Keratinocyte (primary cell): ENCODE data around the gene PRKD2. TPM values are rescaled to one million over a fixed set of nuclear protein-coding genes. Genes with fewer than 3 reads are reported as not detected.

Experiments
- DNase-seq: peaks from one replicate; pipeline ENCODE4 v3.0.0-alpha.2; 2011; ENCODE audit warnings: low read depth, missing footprints, low spot score
- FAIRE-seq: peaks from 2 replicates; lab custom pipeline; 2011; peaks lifted over from hg19 to GRCh38; lab: Jason Lieb, UNC
- H2AFZ ChIP-seq: 2 replicates; pipeline ENCODE4 v1.6.0; 2012; ENCODE audit warnings: low read length, control low read depth, inconsistent platforms; ENCODE audit not compliant: control insufficient read depth
- H3K27ac ChIP-seq: 2 replicates; pipeline ENCODE4 v1.5.1; 2011; ENCODE audit warnings: low read length; ENCODE audit not compliant: control insufficient read depth, insufficient read depth
- H3K27me3 ChIP-seq: 3 replicates; pipeline ENCODE4 v1.6.0; 2011; ENCODE audit warnings: low read length; ENCODE audit not compliant: control insufficient read depth, insufficient read depth; ENCODE audit errors: extremely low read depth
- H3K36me3 ChIP-seq, 2 experiments: 2 replicates in 1 of 2; 3 replicates in 1 of 2; pipeline ENCODE4 v1.5.1; 2011; ENCODE audit warnings: low read length in 2 of 2, mild to moderate bottlenecking in 1 of 2; ENCODE audit not compliant: control insufficient read depth in 2 of 2, insufficient read depth in 2 of 2; ENCODE audit errors: extremely low read depth in 1 of 2
- H3K4me1 ChIP-seq: 3 replicates; pipeline ENCODE4 v1.5.1; 2011; ENCODE audit warnings: low read length; ENCODE audit not compliant: control insufficient read depth, insufficient read depth; ENCODE audit errors: extremely low read depth
- H3K4me2 ChIP-seq: 3 replicates; pipeline ENCODE4 v1.6.0; 2011; ENCODE audit warnings: low read depth, low read length; ENCODE audit not compliant: control insufficient read depth, insufficient read depth; ENCODE audit errors: extremely low read depth
- H3K4me3 ChIP-seq, 3 experiments: fragments of 200-600 bp in 1 of 3; sonication (generic) in 1 of 3; 2 replicates in 2 of 3; 3 replicates in 1 of 3; pipeline ENCODE4 v1.5.1; 2011 to 2016; ENCODE audit warnings: low read length in 3 of 3, mild to moderate bottlenecking in 3 of 3, control low read depth in 2 of 3, inconsistent platforms in 1 of 3, low read depth in 1 of 3, mixed read lengths in 1 of 3, mixed run types in 1 of 3, moderate library complexity in 1 of 3; ENCODE audit not compliant: control insufficient read depth in 2 of 3, insufficient read depth in 2 of 3; ENCODE audit errors: extremely low read depth in 1 of 3
- H3K79me2 ChIP-seq: 2 replicates; pipeline ENCODE4 v1.6.0; 2012; ENCODE audit warnings: low read length; ENCODE audit not compliant: control insufficient read depth, insufficient read depth
- H3K9ac ChIP-seq: 3 replicates; pipeline ENCODE4 v1.6.0; 2011; ENCODE audit warnings: low read length; ENCODE audit not compliant: control insufficient read depth, insufficient read depth; ENCODE audit errors: extremely low read depth
- H3K9me1 ChIP-seq: 3 replicates; pipeline ENCODE4 v1.6.0; 2011; ENCODE audit warnings: low read length; ENCODE audit not compliant: control insufficient read depth, insufficient read depth; ENCODE audit errors: extremely low read depth
- H3K9me3 ChIP-seq: 2 replicates; pipeline ENCODE4 v1.5.1; 2012; ENCODE audit warnings: low read depth, low read length; ENCODE audit not compliant: control insufficient read depth
- H4K20me1 ChIP-seq: 3 replicates; pipeline ENCODE4 v1.6.0; 2011; ENCODE audit warnings: low read length; ENCODE audit not compliant: control insufficient read depth, insufficient read depth; ENCODE audit errors: extremely low read depth
- EZH2 ChIP-seq: IDR thresholded peaks from one replicate; pipeline ENCODE4 v1.6.1; 2012; ENCODE audit warnings: inconsistent platforms, mild to moderate bottlenecking, low read length, moderate library complexity
- dilution Hi-C: fragments of 300-500 bp; cut with MboI; formaldehyde crosslinking; loops from one replicate; pipeline ENCODE4 v1.7.0; 2020; ENCODE audit warnings: low sequenced_read_pairs; ENCODE audit not compliant: extremely low pct_ligation_motif_present
- polyA plus RNA-seq, 5 experiments: library from polyadenylated mRNA; depleted of rRNA in 3 of 5; stranded (reverse) in 3 of 5; stranded (forward) in 1 of 5; unstranded in 1 of 5; fragments of >200 nt; gene quantifications; 1 replicate in 1 of 5; 2 replicates in 3 of 5; 3 replicates in 1 of 5; pipeline versions ENCODE4 v1.2.1 to v1.2.3, GENCODE V29; 2011 to 2012; ENCODE audit warnings: missing spikeins in 2 of 5, low read depth in 1 of 5, low replicate concordance in 1 of 5
- TF ChIP-seq, protein P1 (sequence below), 3 experiments: IDR thresholded peaks in 1 of 3; conservative IDR thresholded peaks in 1 of 3; optimal IDR thresholded peaks in 1 of 3; 2 replicates in 2 of 3; 3 replicates in 1 of 3; pipeline versions ENCODE3 to v1.5.1; 2011; ENCODE audit warnings: low read length in 3 of 3, mild to moderate bottlenecking in 3 of 3, moderate library complexity in 2 of 3, control low read depth in 1 of 3, inconsistent platforms in 1 of 3; ENCODE audit not compliant: insufficient read depth in 2 of 3; ENCODE audit errors: extremely low read depth in 1 of 3

PRKD2 gene
- polyA plus RNA-seq, 1 donor (not counting 4 experiments of a cell fraction or from before 2014, with no cell fraction given), result 9.9 TPM

DNA sequence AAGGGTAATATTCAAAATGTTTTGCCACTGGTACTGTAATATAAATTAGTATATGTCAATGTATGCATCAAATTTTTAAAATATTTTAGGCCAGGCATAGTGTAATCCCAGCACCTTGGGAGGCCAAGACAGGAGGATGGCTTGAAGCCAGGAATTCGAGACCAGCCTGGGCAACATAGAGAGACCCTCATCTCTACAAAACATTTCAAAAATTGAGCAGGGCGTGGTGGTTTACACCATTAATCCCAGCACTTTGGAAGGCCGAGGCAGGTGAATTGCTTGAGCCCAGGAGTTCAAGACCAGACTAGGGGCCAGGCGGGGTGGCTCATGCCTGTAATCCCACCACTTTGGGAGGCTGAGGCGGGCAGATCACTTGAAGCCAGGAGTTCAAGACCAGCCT, 43.4 kb upstream of the PRKD2 start:
- Histone ChIP-seq H3K4me1 (peaks cover 26% of the 10 kb centered on the region), H4K20me1 (no peaks in the 10 kb centered on the region), H3K4me2 (no peak overlapping the region), H2AFZ (no peak overlapping the region), H3K9ac (no peak overlapping the region), H3K27me3 (no peaks in the 10 kb centered on the region), H3K9me3 (no peaks in the 10 kb centered on the region), H3K4me3 (no peak overlapping the region), H3K79me2 (no peaks in the 10 kb centered on the region), H3K36me3 (peaks cover 4 to 5% of the 10 kb centered on the region in 2 experiments), H3K27ac (no peak overlapping the region), H3K9me1 (no peaks in the 10 kb centered on the region)
- dilution Hi-C loops, result no loop called here
- no peak for FAIRE-seq
- TF ChIP-seq EZH2, result no peak
- TF ChIP-seq, protein P1, sequence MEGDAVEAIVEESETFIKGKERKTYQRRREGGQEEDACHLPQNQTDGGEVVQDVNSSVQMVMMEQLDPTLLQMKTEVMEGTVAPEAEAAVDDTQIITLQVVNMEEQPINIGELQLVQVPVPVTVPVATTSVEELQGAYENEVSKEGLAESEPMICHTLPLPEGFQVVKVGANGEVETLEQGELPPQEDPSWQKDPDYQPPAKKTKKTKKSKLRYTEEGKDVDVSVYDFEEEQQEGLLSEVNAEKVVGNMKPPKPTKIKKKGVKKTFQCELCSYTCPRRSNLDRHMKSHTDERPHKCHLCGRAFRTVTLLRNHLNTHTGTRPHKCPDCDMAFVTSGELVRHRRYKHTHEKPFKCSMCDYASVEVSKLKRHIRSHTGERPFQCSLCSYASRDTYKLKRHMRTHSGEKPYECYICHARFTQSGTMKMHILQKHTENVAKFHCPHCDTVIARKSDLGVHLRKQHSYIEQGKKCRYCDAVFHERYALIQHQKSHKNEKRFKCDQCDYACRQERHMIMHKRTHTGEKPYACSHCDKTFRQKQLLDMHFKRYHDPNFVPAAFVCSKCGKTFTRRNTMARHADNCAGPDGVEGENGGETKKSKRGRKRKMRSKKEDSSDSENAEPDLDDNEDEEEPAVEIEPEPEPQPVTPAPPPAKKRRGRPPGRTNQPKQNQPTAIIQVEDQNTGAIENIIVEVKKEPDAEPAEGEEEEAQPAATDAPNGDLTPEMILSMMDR (optimal IDR thresholded peaks at IDR 0.05 in 1 of 3, IDR thresholded peaks at IDR 0.05 in 1 of 3, conservative IDR thresholded peaks at IDR 0.05 in 1 of 3; ENCODE audit: extremely low read depth in 1 of 3, insufficient read depth in 2 of 3, low read length in 3 of 3), result no peak
- no peak for DNase-seq

DNA sequence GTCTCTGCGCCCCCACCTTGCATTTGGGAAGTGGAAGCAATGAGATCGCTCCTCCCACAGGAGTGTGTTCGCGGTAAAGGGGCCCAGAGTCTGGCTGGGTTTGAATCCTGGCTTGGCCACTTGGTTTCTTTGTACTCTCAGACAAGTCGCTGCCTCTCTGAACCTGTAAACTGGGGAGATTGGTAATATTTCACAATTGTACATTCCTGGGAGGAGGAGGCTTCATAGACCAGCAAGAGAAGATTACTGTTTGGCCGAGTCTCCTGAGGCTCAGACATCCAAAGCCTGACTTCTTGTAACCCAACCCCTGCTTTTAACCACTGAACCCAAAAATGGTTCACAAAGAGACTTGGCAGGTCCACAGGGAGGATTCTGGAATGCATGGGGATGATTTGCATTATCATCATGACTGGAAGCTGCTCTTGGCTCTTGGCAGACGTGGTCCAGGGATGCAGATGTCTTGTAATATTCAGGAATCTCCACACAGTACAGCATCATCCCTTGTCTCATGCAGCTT, 43.0 kb upstream of the PRKD2 start:
- peak; percentile 68 for FAIRE-seq
- DNase-seq, result no peak
- TF ChIP-seq, protein P1 (optimal IDR thresholded peaks at IDR 0.05 in 1 of 3, IDR thresholded peaks at IDR 0.05 in 1 of 3, conservative IDR thresholded peaks at IDR 0.05 in 1 of 3; ENCODE audit: extremely low read depth in 1 of 3, insufficient read depth in 2 of 3, low read length in 3 of 3), result no peak
- no peak for TF ChIP-seq EZH2
- H2AFZ ChIP-seq, result no peak overlapping the region
- H3K9me3 ChIP-seq, result no peaks in the 10 kb centered on the region
- no peaks in the 10 kb centered on the region for H3K79me2 ChIP-seq
- H3K9me1 ChIP-seq, result no peaks in the 10 kb centered on the region
- no peak overlapping the region for H3K4me3 ChIP-seq
- no peak overlapping the region for H3K27ac ChIP-seq
- dilution Hi-C loops, result no loop called here
- H3K4me1 ChIP-seq, result peaks cover 26% of the 10 kb centered on the region
- peaks cover 4 to 5% of the 10 kb centered on the region in 2 experiments for H3K36me3 ChIP-seq
- H3K9ac ChIP-seq, result no peak overlapping the region
- H3K27me3 ChIP-seq, result no peaks in the 10 kb centered on the region
- no peaks in the 10 kb centered on the region for H4K20me1 ChIP-seq
- no peak overlapping the region for H3K4me2 ChIP-seq
